Liver (tissue), 9 donors: ENCODE measurements around the gene ABLIM1. TPM values are rescaled to one million over a fixed set of nuclear protein-coding genes. Genes with fewer than 3 reads are reported as not detected.

ENCODE experiments used
- DNase-seq: peaks from one replicate; pipeline ENCODE4 v3.0.0-alpha.2; 2017; ENCODE audit warnings: low spot score
- H3K27ac ChIP-seq, 2 donors: one replicate each; pipeline ENCODE4 v1.7.0; 2013; ENCODE audit warnings: inconsistent platforms in 2 of 2, low read length in 2 of 2, control low read depth in 1 of 2, low read depth in 1 of 2, mild to moderate bottlenecking in 1 of 2
- H3K27me3 ChIP-seq, 4 donors: one replicate each; pipeline versions ENCODE4 v1.6.1 to v1.7.0; 2013; ENCODE audit warnings: low read length in 3 of 4, inconsistent platforms in 1 of 4, mild to moderate bottlenecking in 1 of 4, moderate library complexity in 1 of 4; ENCODE audit not compliant: control insufficient read depth in 4 of 4, insufficient read depth in 4 of 4
- H3K36me3 ChIP-seq, 4 donors: one replicate each; pipeline versions ENCODE4 v1.6.1 to v1.7.0; 2013; ENCODE audit warnings: low read length in 3 of 4, mild to moderate bottlenecking in 3 of 4, low read depth in 1 of 4, moderate library complexity in 1 of 4; ENCODE audit not compliant: control insufficient read depth in 4 of 4, insufficient read depth in 3 of 4
- H3K4me1 ChIP-seq, 4 donors: one replicate each; pipeline versions ENCODE4 v1.6.1 to v1.7.0; 2013; ENCODE audit warnings: low read length in 3 of 4, mild to moderate bottlenecking in 3 of 4, moderate library complexity in 1 of 4; ENCODE audit not compliant: control insufficient read depth in 4 of 4, insufficient read depth in 4 of 4
- H3K4me3 ChIP-seq, 3 donors: one replicate each; pipeline versions ENCODE4 v1.6.1 to v1.7.0; 2013; ENCODE audit warnings: low read length in 3 of 3, control low read depth in 1 of 3, low read depth in 1 of 3, mild to moderate bottlenecking in 1 of 3
- H3K9ac ChIP-seq, 2 donors: one replicate each; pipeline ENCODE4 v1.7.0; 2013; ENCODE audit warnings: low read length in 2 of 2, mild to moderate bottlenecking in 2 of 2, moderate library complexity in 2 of 2, control low read depth in 1 of 2, low read depth in 1 of 2
- H3K9me3 ChIP-seq, 4 donors: one replicate each; pipeline versions ENCODE4 v1.6.1 to v1.7.0; 2013; ENCODE audit warnings: low read length in 3 of 4; ENCODE audit not compliant: control insufficient read depth in 4 of 4
- ATF3 ChIP-seq: IDR thresholded peaks from 2 replicates; pipeline ENCODE4 v1.6.1; 2016; ENCODE audit warnings: antibody characterized with exemption
- EGR1 ChIP-seq, 2 donors: IDR thresholded peaks; 2 replicates each; pipeline ENCODE4 v1.6.1; 2016 to 2018; ENCODE audit warnings: antibody characterized with exemption in 2 of 2, low read depth in 2 of 2
- FOXA1 ChIP-seq: IDR thresholded peaks from 2 replicates; pipeline ENCODE4 v1.6.1; 2016; ENCODE audit warnings: antibody characterized with exemption
- FOXA2 ChIP-seq: IDR thresholded peaks from 2 replicates; pipeline ENCODE4 v1.6.1; 2016; ENCODE audit warnings: antibody characterized with exemption
- GABPA ChIP-seq, 2 donors: IDR thresholded peaks in 1 of 2; conservative IDR thresholded peaks in 1 of 2; 2 replicates each; pipeline ENCODE4 v1.6.1; 2016; ENCODE audit warnings: antibody characterized with exemption in 2 of 2, mild to moderate bottlenecking in 1 of 2, moderate library complexity in 1 of 2
- HNF4A ChIP-seq, 2 donors: conservative IDR thresholded peaks; 2 replicates each; pipeline ENCODE4 v1.6.1; 2016; ENCODE audit warnings: antibody characterized with exemption in 2 of 2, mild to moderate bottlenecking in 2 of 2
- HNF4G ChIP-seq: IDR thresholded peaks from 2 replicates; pipeline ENCODE4 v1.6.1; 2016; ENCODE audit warnings: antibody characterized with exemption
- JUND ChIP-seq, 2 donors: IDR thresholded peaks; 2 replicates each; pipeline ENCODE4 v1.6.1; 2016; ENCODE audit warnings: antibody characterized with exemption in 2 of 2
- NR2F2 ChIP-seq: IDR thresholded peaks from 2 replicates; pipeline ENCODE4 v1.6.1; 2016; ENCODE audit warnings: antibody characterized with exemption
- RAD21 ChIP-seq, 2 donors: IDR thresholded peaks; 2 replicates each; pipeline ENCODE4 v1.6.1; 2016; ENCODE audit warnings: antibody characterized with exemption in 2 of 2, mild to moderate bottlenecking in 2 of 2
- REST ChIP-seq: IDR thresholded peaks from 2 replicates; pipeline ENCODE4 v1.6.1; 2016; ENCODE audit warnings: antibody characterized with exemption, mild to moderate bottlenecking
- RXRA ChIP-seq, 2 donors: IDR thresholded peaks; 2 replicates each; pipeline ENCODE4 v1.6.1; 2017 to 2018; ENCODE audit warnings: antibody characterized with exemption in 2 of 2, mild to moderate bottlenecking in 1 of 2
- SP1 ChIP-seq: IDR thresholded peaks from 2 replicates; pipeline ENCODE4 v1.6.1; 2018; ENCODE audit warnings: antibody characterized with exemption, mild to moderate bottlenecking
- TAF1 ChIP-seq: conservative IDR thresholded peaks from 2 replicates; pipeline ENCODE4 v1.6.1; 2016; ENCODE audit warnings: antibody characterized with exemption, mild to moderate bottlenecking
- YY1 ChIP-seq: IDR thresholded peaks from 2 replicates; pipeline ENCODE4 v1.6.1; 2016; ENCODE audit warnings: antibody characterized with exemption, mild to moderate bottlenecking
- WGBS: extraction: QIAGEN DNeasy Blood & Tissue Kit; methylation state at CpG from one replicate; pipeline ENCODE4 v1.1.7; 2013; 5-methylcytosine and 5-hydroxymethylcytosine counted together
- polyA plus RNA-seq, 2 donors: library from polyadenylated mRNA; stranded (reverse) in 1 of 2; unstranded in 1 of 2; fragments of 200-250 nt in 1 of 2; fragments of >200 nt in 1 of 2; fragmentation: Nextera tagmentation in 1 of 2; extraction: Ambion mirVana in 1 of 2; gene quantifications; one replicate each; pipeline versions ENCODE4 v1.2.1 to v1.2.3, GENCODE V29; 2013 to 2015
- total RNA-seq, 2 donors: library from RNA; depleted of rRNA; stranded (reverse); fragments of >200 nt; gene quantifications; one replicate each; pipeline ENCODE4 v1.2.3, GENCODE V29; 2014
- TF ChIP-seq, protein P1 (sequence below): IDR thresholded peaks from 2 replicates; pipeline ENCODE4 v1.6.1; 2016; ENCODE audit warnings: antibody characterized with exemption
- TF ChIP-seq, protein P2 (sequence below): fragments of 150-350 bp; IDR thresholded peaks from 2 replicates; pipeline ENCODE4 v1.5.1; 2017; ENCODE audit warnings: improper control_type of control experiment, low read depth, low read length; ENCODE audit not compliant: missing input control
- donor health status: healthy.
- donor health status: healthy.
- donor health status: healthy.
- donor health status: healthy.
- donor health status: healthy.

The ABLIM1 gene
- total and polyA plus RNA-seq, 4 donors, result 10.9 to 31.3 (median 13.1) TPM

- Histone ChIP-seq H3K9ac (no peak overlapping the region), H3K4me3 (no peak overlapping the region), H3K36me3 (no peaks in the 10 kb centered on the region), H3K27me3 (peaks cover 0 to 17% (median 2%) of the 10 kb centered on the region in 4 donors), H3K9me3 (no peaks in the 10 kb centered on the region), H3K4me1 (peaks cover 0 to 5% (median 0%) of the 10 kb centered on the region in 4 donors), H3K27ac (no peak overlapping the region)
- no peak for TF ChIP-seq ATF3
- 64% methylated on average over 6 of the region's 6 CpGs for WGBS
- no peak for DNase-seq
These were observed 260.4 kb downstream of the ABLIM1 start for GRCh38 chr10:114397651-114398145.

DNA sequence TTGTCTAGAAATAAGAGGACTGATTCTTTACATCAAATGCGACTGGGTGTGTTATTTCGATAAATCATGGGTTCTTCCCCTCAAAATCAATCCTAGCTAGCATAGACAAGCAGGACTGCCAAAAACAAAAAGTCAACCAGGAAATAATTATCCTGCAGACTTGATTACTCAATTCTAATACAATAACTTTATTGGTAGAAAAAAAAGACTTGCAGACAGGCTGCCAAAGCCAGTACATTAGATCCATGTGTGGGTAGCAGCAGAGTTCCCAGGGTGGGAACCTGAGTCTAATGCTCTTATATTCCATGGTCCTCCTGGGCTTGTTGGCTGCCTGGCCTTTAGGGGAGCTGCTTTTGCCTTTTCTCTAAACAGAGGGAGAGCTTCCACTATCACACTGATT lies 261.6 kb downstream of the ABLIM1 start:
- H3K27me3 ChIP-seq, result peaks cover 0 to 15% (median 0%) of the 10 kb centered on the region in 4 donors
- DNase-seq, result no peak
- WGBS, result 94% methylated on average over 2 of the region's 2 CpGs
- no peaks in the 10 kb centered on the region for H3K9me3 ChIP-seq
- H3K36me3 ChIP-seq, result no peaks in the 10 kb centered on the region
- TF ChIP-seq RAD21 (IDR thresholded peaks at IDR 0.05) (no peak), FOXA2 (no peak), FOXA1 (no peak)
- H3K4me1 ChIP-seq, result peaks cover 0 to 5% (median 0%) of the 10 kb centered on the region in 4 donors
- no peak overlapping the region for H3K9ac ChIP-seq
- no peak overlapping the region for H3K27ac ChIP-seq
- H3K4me3 ChIP-seq, result no peak overlapping the region

- Histone ChIP-seq H3K36me3 (no peaks in the 10 kb centered on the region), H3K27ac (no peak overlapping the region), H3K9me3 (no peaks in the 10 kb centered on the region), H3K4me1 (peaks cover 0 to 5% (median 0%) of the 10 kb centered on the region in 4 donors), H3K9ac (no peak overlapping the region), H3K4me3 (no peak overlapping the region), H3K27me3 (peaks cover 0 to 15% (median 0%) of the 10 kb centered on the region in 4 donors)
- no peak for DNase-seq
- no peak for TF ChIP-seq YY1
- no peak for TF ChIP-seq NR2F2
- TF ChIP-seq ATF3, result no peak
- no peak for TF ChIP-seq SP1
- TF ChIP-seq GABPA (IDR thresholded peaks at IDR 0.05 in 1 of 2, conservative IDR thresholded peaks at IDR 0.05 in 1 of 2), result no peak
- 79% methylated on average over 6 of the region's 6 CpGs for WGBS
These were observed 262.6 kb downstream of the ABLIM1 start for GRCh38 chr10:114395366-114396022.

- Histone ChIP-seq H3K4me3 (no peak overlapping the region), H3K36me3 (no peaks in the 10 kb centered on the region), H3K27ac (no peak overlapping the region), H3K4me1 (peaks cover 0 to 5% (median 0%) of the 10 kb centered on the region in 4 donors), H3K9me3 (no peaks in the 10 kb centered on the region), H3K9ac (no peak overlapping the region), H3K27me3 (peaks cover 0 to 15% (median 0%) of the 10 kb centered on the region in 4 donors)
- DNase-seq, result no peak
- 80% methylated on average over 6 of the region's 6 CpGs for WGBS
- no peak for TF ChIP-seq YY1
- no peak for TF ChIP-seq RXRA (IDR thresholded peaks at IDR 0.05)
- TF ChIP-seq ATF3, result no peak
- no peak for TF ChIP-seq JUND (IDR thresholded peaks at IDR 0.05)
- no peak for TF ChIP-seq HNF4G
- no peak for TF ChIP-seq SP1
- TF ChIP-seq, protein P1, sequence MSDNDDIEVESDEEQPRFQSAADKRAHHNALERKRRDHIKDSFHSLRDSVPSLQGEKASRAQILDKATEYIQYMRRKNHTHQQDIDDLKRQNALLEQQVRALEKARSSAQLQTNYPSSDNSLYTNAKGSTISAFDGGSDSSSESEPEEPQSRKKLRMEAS, result no peak
- TF ChIP-seq, protein P2, sequence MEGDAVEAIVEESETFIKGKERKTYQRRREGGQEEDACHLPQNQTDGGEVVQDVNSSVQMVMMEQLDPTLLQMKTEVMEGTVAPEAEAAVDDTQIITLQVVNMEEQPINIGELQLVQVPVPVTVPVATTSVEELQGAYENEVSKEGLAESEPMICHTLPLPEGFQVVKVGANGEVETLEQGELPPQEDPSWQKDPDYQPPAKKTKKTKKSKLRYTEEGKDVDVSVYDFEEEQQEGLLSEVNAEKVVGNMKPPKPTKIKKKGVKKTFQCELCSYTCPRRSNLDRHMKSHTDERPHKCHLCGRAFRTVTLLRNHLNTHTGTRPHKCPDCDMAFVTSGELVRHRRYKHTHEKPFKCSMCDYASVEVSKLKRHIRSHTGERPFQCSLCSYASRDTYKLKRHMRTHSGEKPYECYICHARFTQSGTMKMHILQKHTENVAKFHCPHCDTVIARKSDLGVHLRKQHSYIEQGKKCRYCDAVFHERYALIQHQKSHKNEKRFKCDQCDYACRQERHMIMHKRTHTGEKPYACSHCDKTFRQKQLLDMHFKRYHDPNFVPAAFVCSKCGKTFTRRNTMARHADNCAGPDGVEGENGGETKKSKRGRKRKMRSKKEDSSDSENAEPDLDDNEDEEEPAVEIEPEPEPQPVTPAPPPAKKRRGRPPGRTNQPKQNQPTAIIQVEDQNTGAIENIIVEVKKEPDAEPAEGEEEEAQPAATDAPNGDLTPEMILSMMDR, result no peak
- no peak for TF ChIP-seq EGR1 (IDR thresholded peaks at IDR 0.05; ENCODE audit: low read depth in 2 of 2)
- TF ChIP-seq TAF1, result no peak
- no peak for TF ChIP-seq NR2F2
- TF ChIP-seq RAD21 (IDR thresholded peaks at IDR 0.05), result no peak
- no peak for TF ChIP-seq HNF4A (conservative IDR thresholded peaks at IDR 0.05)
- TF ChIP-seq REST, result no peak
These were observed 263.5 kb downstream of the ABLIM1 start for GRCh38 chr10:114394531-114394930.
